DMS153 (cell line): ENCODE data around the gene KRT14.
"Not testable (repeated sequence)": the region's sequence is repeated elsewhere in the genome, so short reads cannot be mapped to it uniquely, and the experiment has no call there.

Experiments
- DNase-seq: peaks from one replicate; lab custom pipeline; 2025; lab: John Stamatoyannopoulos, UW

KRT14 gene

GRCh38 chr17:41545829-41546410 is 40.8 kb downstream of the KRT14 start:
- DNase-seq = no peak

DNA sequence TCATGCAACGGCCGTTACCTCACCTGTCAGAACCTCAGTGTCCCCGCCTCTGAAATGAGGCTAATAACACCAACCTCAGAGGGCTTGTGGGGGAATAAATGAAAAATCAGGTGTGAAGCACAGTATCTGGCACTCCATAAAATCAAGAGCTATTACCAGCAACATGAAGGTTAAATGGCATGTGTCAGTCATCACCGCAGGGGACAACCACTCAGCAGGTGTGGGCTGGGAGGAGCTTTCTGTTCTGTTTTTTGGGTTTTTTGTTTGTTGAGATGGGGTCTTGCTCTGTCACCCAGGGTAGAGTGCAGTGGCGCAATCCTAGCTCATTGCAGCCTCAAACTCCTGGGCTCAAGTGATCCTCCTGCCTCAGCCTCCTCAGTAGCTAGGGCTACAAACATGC is 41.8 kb downstream of the KRT14 start:
- DNase-seq = no peak

DNA sequence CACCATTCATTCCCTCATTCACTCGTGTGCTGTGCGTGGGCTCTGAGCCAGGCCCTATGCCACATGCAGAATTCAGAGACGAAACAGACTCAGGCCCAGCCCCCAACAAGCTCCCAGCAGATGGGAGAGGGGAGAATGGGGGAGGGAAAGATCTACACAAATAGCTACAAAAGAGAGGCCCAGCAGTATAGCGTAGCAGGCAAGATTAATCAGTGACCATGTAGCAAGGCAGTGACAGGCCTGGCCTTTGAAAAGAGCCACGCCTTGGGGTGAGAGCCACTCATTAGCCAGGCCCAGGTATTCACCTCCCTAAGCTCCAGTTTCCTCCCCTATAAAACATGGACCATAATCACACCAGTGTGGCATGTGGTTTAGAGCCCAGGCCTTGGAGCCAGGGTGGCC is 42.2 kb downstream of the KRT14 start:
- DNase-seq = peak; percentile 71

- not testable (repeated sequence) for DNase-seq
Observed at GRCh38 chr17:41542786-41543185, 43.9 kb downstream of the KRT14 start.

GRCh38 chr17:41542357-41542756 is 44.3 kb downstream of the KRT14 start:
- no peak for DNase-seq

DNA sequence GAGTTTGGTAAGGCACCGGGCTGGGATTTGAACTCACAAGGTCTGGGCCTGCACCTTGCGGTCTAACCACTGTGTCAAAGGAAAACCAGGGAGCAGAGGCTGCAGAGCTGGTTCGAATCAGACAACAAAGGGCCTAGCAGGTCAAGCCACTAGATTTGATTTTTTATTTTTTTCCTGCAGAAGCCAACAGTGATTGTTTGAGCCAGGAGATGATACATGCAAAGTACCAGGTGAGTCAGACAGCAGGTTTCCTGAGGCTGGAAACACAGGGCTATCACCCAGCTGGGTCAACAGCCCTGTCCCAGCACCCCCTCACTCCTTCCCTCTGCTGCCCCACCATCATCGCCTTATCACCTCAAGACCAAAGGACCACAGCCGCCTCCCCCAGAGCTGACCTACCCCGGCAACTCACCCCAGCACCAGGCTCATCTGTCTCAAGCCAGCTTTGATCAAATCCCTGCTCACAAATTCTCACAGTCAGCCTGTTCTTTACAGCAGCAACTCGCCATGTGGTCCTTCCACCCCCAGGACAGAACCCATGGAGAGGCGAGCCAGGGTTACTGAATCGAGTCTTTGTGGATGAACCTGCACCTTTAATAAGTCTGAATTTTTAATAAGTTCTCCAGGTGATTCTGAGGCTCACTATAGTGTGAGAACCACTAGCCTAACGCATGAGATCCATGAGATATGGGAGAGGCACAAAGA is 45.6 kb downstream of the KRT14 start:
- DNase-seq = no peak

- DNase-seq = peak; percentile 91
Observed at GRCh38 chr17:41539979-41540701, 46.6 kb downstream of the KRT14 start.

DNA sequence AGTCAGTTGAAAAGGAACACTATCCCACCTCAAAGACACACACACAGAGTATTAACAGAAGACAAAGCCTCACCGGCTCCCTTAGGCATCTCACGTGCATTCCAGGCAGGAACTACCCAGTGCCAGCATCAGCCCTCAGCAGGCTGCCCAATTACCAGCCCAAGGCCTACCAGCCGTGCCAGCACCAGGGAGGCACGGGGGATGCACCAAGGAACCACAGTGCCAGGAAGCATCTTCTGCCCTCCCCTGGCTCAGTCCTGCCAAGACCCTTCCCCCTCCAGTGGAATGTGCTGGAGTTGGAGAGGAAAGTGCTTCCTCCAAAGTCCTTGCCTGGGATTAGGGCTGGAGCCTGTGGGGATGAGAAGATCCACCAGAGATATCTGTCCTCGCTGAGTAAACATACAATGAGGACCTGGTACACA is 47.6 kb downstream of the KRT14 start:
- DNase-seq = no peak

- no peak for DNase-seq
Observed at GRCh38 chr17:41538565-41538991, 48.1 kb downstream of the KRT14 start.

DNA sequence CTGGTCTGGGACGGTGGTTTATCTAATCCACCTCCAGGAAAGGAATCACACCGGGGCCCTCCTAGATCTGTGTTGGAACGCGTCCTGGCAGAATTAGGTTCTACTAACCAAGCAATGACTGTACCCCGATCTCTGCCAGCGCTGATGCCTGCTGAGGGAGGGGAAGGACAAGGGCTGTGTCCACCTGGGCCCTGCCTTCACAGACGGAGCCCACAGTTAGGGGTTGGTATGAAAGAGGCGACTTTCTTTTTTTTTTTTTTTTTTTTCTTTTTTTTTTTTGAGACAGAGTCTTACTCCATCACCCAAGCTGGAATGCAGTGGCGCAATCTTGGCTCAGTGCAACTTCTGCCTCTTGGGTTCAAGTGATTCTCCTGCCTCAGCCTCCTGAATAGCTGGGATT is 48.7 kb downstream of the KRT14 start:
- no peak for DNase-seq

GRCh38 chr17:41537614-41537954 is 49.1 kb downstream of the KRT14 start:
- no peak for DNase-seq

DNA sequence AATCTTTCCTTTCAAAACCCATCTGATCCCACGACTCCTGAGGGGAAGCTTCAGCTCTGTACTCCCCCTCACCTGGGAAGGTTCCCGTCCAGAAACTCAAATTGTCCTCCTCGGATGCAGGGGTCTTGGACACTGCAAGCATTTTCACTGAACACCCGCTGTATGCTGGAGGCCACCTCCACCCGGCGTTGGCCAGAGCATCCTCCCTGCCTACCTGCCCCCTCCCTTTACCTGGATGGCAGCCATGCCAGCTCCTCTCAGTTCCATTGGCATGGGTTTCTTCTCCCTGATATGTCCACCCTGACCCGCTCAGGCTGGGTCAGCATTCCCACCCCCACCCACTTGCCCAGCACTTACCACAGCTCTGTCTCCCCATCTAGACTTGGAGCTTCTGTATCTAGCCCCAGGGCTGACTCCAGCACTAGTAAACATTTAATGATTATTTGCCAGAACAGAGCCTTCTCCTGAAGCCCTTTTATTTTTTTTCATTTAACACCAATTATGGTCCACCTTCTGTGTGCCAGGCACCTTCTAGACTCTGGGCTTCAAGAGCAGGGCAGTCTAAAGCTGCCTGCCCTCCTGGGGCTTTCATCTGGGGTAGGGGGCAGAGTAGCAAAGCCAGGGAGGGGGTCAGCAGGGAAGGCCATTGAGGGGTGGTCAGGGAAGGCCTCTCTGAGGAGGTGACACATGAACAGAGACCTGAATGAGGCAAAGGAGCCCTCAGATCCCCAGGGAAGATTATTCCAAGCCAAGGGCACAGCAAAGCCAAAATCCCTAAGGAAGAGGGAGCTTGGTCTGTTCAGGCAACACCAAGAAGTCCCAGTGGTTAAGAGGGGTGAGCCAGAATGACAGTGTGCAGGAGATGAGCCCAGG is 49.7 kb downstream of the KRT14 start:
- DNase-seq = no peak

- DNase-seq = no peak
Observed at GRCh38 chr17:41535764-41536481, 50.8 kb downstream of the KRT14 start.

DNA sequence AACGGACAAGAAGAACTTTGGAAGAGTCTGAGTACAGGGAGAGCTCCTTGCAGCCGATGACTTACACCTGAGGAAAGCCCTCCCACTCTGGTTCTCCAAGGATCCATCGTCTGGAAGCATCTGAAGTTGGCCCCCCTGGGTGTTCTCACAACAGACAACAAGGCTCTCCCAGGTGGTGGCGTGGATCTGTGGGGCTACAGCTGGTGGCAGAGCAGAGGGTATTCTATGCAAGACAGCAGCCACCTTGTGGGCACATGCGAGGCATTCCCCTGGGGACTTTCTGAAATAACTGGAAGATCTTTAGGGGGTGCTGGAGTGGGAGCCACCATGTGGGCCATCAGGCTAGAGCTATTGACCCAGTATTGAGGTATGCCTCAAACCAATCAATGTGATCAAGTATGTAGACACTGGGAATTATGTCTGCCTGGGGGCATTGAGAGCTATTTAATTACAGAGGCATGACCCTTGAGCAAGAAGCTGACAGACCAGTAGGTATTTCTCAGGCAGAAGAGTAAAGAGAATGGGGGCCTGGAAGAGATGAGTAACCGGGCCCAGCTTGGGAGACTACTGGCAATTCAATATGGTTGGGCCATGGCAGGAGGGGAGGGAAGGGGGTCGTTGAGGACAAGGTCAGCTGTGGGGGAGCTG is 51.7 kb downstream of the KRT14 start:
- DNase-seq = no peak

- DNase-seq = no peak
Observed at GRCh38 chr17:41533613-41534012, 53.1 kb downstream of the KRT14 start.

- no peak for DNase-seq
Observed at GRCh38 chr17:41532947-41533570, 53.6 kb downstream of the KRT14 start.
